K562 (cell line): ENCODE data around the gene ZER1. TPM values are rescaled to one million over a fixed set of nuclear protein-coding genes. Genes with fewer than 3 reads are reported as not detected.
A peak's percentile ranks its signal among the peaks of the same experiment; 100 is the strongest.

Experiments
- E2F6 ChIP-seq, 2 experiments: IDR thresholded peaks; 2 replicates each; pipeline ENCODE4 v1.6.1; 2011; ENCODE audit warnings: borderline replicate concordance in 1 of 2, control low read depth in 1 of 2, low read depth in 1 of 2, low read length in 1 of 2, mild to moderate bottlenecking in 1 of 2, mixed read lengths in 1 of 2, moderate library complexity in 1 of 2; ENCODE audit not compliant: insufficient read depth in 1 of 2, insufficient read length in 1 of 2, poor library complexity in 1 of 2, severe bottlenecking in 1 of 2; ENCODE audit errors: extremely low read depth in 1 of 2
- ELK3 ChIP-seq: fragments of 450-650 bp; formaldehyde crosslinking; IDR thresholded peaks from 2 replicates; pipeline ENCODE4 v1.4.0; 2020; ENCODE audit warnings: mild to moderate bottlenecking
- GMEB1 ChIP-seq: fragments of 250-450 bp; sonication (Bioruptor Pico); IDR thresholded peaks from 2 replicates; pipeline ENCODE4 v1.4.0; 2020; ENCODE audit warnings: mild to moderate bottlenecking
- HOXB6 ChIP-seq: fragments of 250-450 bp; sonication (Bioruptor Pico); IDR thresholded peaks from 2 replicates; pipeline ENCODE4 v1.5.1; 2022; ENCODE audit warnings: mild to moderate bottlenecking, borderline replicate concordance
- MECOM ChIP-seq: fragments of 250-450 bp; sonication (Bioruptor Pico); IDR thresholded peaks from 2 replicates; pipeline ENCODE4 v1.8.0; 2022; ENCODE audit warnings: inconsistent platforms
- NR4A1 ChIP-seq, 2 experiments: fragments of 250-450 bp in 1 of 2; fragments of 450-650 bp in 1 of 2; sonication (Bioruptor Pico) in 1 of 2; IDR thresholded peaks; 2 replicates each; pipeline versions ENCODE4 v1.4.0 to v1.6.1; 2016 to 2020; ENCODE audit warnings: mild to moderate bottlenecking in 2 of 2, missing compliant biosample characterization in 1 of 2, missing genetic modification characterization in 1 of 2, moderate library complexity in 1 of 2
- RNF2 ChIP-seq: sonication (generic); IDR thresholded peaks from 2 replicates; pipeline ENCODE4 v1.6.1; 2016
- THAP12 ChIP-seq: fragments of 250-450 bp; sonication (Bioruptor Pico); IDR thresholded peaks from 2 replicates; pipeline ENCODE4 v1.9.0; 2021; ENCODE audit warnings: mild to moderate bottlenecking, inconsistent platforms
- ZBTB11 ChIP-seq, 3 experiments: fragments of 200-800 bp in 1 of 3; fragments of 250-450 bp in 1 of 3; fragments of 450-650 bp in 1 of 3; sonication (Bioruptor Pico) in 1 of 3; sonication (Bioruptor generic) in 1 of 3; formaldehyde crosslinking in 1 of 3; IDR thresholded peaks; 2 replicates each; pipeline versions ENCODE4 v1.6.1 to v1.8.0; 2016 to 2022; ENCODE audit warnings: mild to moderate bottlenecking in 2 of 3, missing genetic modification characterization in 2 of 3, missing compliant biosample characterization in 1 of 3, moderate library complexity in 1 of 3
- ZMIZ1 ChIP-seq, 2 experiments: fragments of 150-350 bp in 1 of 2; IDR thresholded peaks; 2 replicates each; pipeline ENCODE4 v1.6.1; 2012 to 2016; ENCODE audit warnings: low read depth in 2 of 2, low read length in 2 of 2, mild to moderate bottlenecking in 1 of 2, moderate library complexity in 1 of 2
- polyA plus RNA-seq, 8 experiments: library from polyadenylated mRNA; depleted of rRNA in 4 of 8; stranded (reverse) in 5 of 8; unstranded in 3 of 8; fragments of >200 nt; fragmentation: Nextera tagmentation in 2 of 8; fragmentation: Illumina TruSeq in 1 of 8; extraction: Ambion mirVana in 2 of 8; extraction: Trizol in 1 of 8; gene quantifications; 2 replicates each; pipeline versions ENCODE4 v1.2.1 to v1.2.3, GENCODE V29; 2011 to 2014; ENCODE audit warnings: inconsistent platforms in 1 of 8, missing spikeins in 1 of 8
- total RNA-seq, 7 experiments: library from RNA; depleted of rRNA in 6 of 7; stranded (reverse); fragments of >200 nt in 6 of 7; fragmentation: Illumina TruSeq in 2 of 7; extraction: Trizol in 2 of 7; gene quantifications; 2 replicates each; pipeline versions ENCODE4 v1.2.1 to v1.2.3, GENCODE V29; 2011 to 2021; ENCODE audit warnings: low replicate concordance in 1 of 7

ZER1 gene
- total and polyA plus RNA-seq, 9 of the 15 experiments (the other 6 are each of a cell fraction or from before 2014, with no cell fraction given), result 0.07 to 10.7 (median 6.2) TPM

GRCh38 chr9:128818099-128818838 lies 46.5 kb upstream of the ZER1 start, which contains the start of gene ENDOG (continued):
- TF ChIP-seq THAP12 (CRISPR knock-in tag), result peak; percentile 80; the same call in 1 of the 2 replicates
- peak; percentile 36 to 84 for TF ChIP-seq E2F6 (IDR thresholded peaks at IDR 0.05; ENCODE audit: borderline replicate concordance in 1 of 2, extremely low read depth in 1 of 2, insufficient read depth in 1 of 2, insufficient read length in 1 of 2, low read depth in 1 of 2, low read length in 1 of 2, poor library complexity in 1 of 2, severe bottlenecking in 1 of 2)
- peak in 1 of 3 experiments; percentile 72; a peak in 1 of 6 replicates for TF ChIP-seq ZBTB11 (CRISPR knock-in tag; IDR thresholded peaks at IDR 0.05)
- peak; percentile 63; the same call in 1 of the 2 replicates for TF ChIP-seq RNF2
- no peak; a peak in 1 of 4 replicates for TF ChIP-seq ZMIZ1 (IDR thresholded peaks at IDR 0.05; ENCODE audit: low read depth in 2 of 2, low read length in 2 of 2)
- no peak for TF ChIP-seq NR4A1 (CRISPR knock-in tag; IDR thresholded peaks at IDR 0.05)
- no peak for TF ChIP-seq NR4A1 (tag; IDR thresholded peaks at IDR 0.05)
- TF ChIP-seq GMEB1 (CRISPR knock-in tag), result peak; percentile 62; the same call in 1 of the 2 replicates
- no peak for TF ChIP-seq ELK3 (CRISPR knock-in tag)
- no peak for TF ChIP-seq MECOM (CRISPR knock-in tag)
- TF ChIP-seq HOXB6 (CRISPR knock-in tag), result no peak
